HTR-8/SVneo (cell line): ENCODE data around the gene KDM5B.

Source experiments
- DNase-seq: peaks from one replicate; pipeline ENCODE4 v3.0.0; 2011; ENCODE audit warnings: low spot score, mixed read lengths; ENCODE audit not compliant: insufficient read length
- FAIRE-seq: peaks from 2 replicates; lab custom pipeline; 2011; peaks lifted over from hg19 to GRCh38; lab: Jason Lieb, UNC

The KDM5B gene

GRCh38 chr1:202815120-202815519, 6.9 kb upstream of the KDM5B start:
- FAIRE-seq (no peak), DNase-seq (no peak)

GRCh38 chr1:202812176-202813026, 4.2 kb upstream of the KDM5B start:
- FAIRE-seq (no peak), DNase-seq (no peak)

GRCh38 chr1:202811296-202812175, 3.3 kb upstream of the KDM5B start:
- FAIRE-seq (no peak), DNase-seq (no peak)

GRCh38 chr1:202810615-202811295, 2.5 kb upstream of the KDM5B start, which contains the start of gene PCAT6:
Gene PCAT6, plus strand, starts transcription at chr1:202810954.
- peak; percentile 94 for DNase-seq
- FAIRE-seq, result no peak

- no peak for DNase-seq
- no peak for FAIRE-seq
Observed at GRCh38 chr1:202810193-202810614, 2.0 kb upstream of the KDM5B start.

GRCh38 chr1:202809597-202810159, 1.5 kb upstream of the KDM5B start:
- FAIRE-seq, result no peak

GRCh38 chr1:202807451-202807925, 733 bp downstream of the KDM5B start:
- no peak for FAIRE-seq
- peak; percentile 71 for DNase-seq

More at GRCh38 chr1:202809597-202810159, 1.5 kb upstream of the KDM5B start:
- no peak for DNase-seq

GRCh38 chr1:202806845-202807450, 1.3 kb downstream of the KDM5B start:
- DNase-seq (no peak), FAIRE-seq (no peak)

GRCh38 chr1:202805886-202806844, 2.1 kb downstream of the KDM5B start:
- FAIRE-seq (no peak), DNase-seq (no peak)

GRCh38 chr1:202804126-202804525, 4.1 kb downstream of the KDM5B start:
- FAIRE-seq (no peak), DNase-seq (no peak)

GRCh38 chr1:202802998-202803932, 5.0 kb downstream of the KDM5B start:
- no peak for FAIRE-seq
- DNase-seq, result no peak

GRCh38 chr1:202802034-202802433, 6.2 kb downstream of the KDM5B start:
- DNase-seq (no peak), FAIRE-seq (no peak)

GRCh38 chr1:202801175-202801574, 7.0 kb downstream of the KDM5B start:
- DNase-seq (no peak), FAIRE-seq (no peak)

- DNase-seq (no peak), FAIRE-seq (no peak)
Observed at GRCh38 chr1:202800742-202801141, 7.5 kb downstream of the KDM5B start.

- DNase-seq, result no peak
- FAIRE-seq, result no peak
Observed at GRCh38 chr1:202798792-202799331, 9.4 kb downstream of the KDM5B start.

- no peak for FAIRE-seq
- no peak for DNase-seq
Observed at GRCh38 chr1:202798260-202798659, 10.0 kb downstream of the KDM5B start.

GRCh38 chr1:202796670-202797069, 11.6 kb downstream of the KDM5B start:
- DNase-seq, result no peak
- FAIRE-seq, result no peak
